H9 (cell line): ENCODE results near the gene PAPOLA. TPM values are rescaled to one million over a fixed set of nuclear protein-coding genes. Genes with fewer than 3 reads are reported as not detected.

Experiments used
- DNase-seq: peaks from one replicate; pipeline ENCODE4 v3.0.0-alpha.2; 2017
- H2AFZ ChIP-seq: one replicate; pipeline ENCODE4 v1.6.1; 2013; ENCODE audit warnings: mild to moderate bottlenecking, low read length, control low read depth, moderate library complexity
- H2AK5ac ChIP-seq: 2 replicates; pipeline ENCODE4 v1.6.1; 2013; ENCODE audit warnings: low read length, control low read depth, mixed read lengths; ENCODE audit not compliant: insufficient read length
- H2BK120ac ChIP-seq: one replicate; pipeline ENCODE4 v1.6.1; 2013; ENCODE audit warnings: low read depth, mild to moderate bottlenecking, low read length, control low read depth, inconsistent platforms; ENCODE audit not compliant: poor library complexity, severe bottlenecking
- H2BK12ac ChIP-seq: 2 replicates; pipeline ENCODE4 v1.6.1; 2013; ENCODE audit warnings: low read length, control low read depth, mixed read lengths, low read depth; ENCODE audit not compliant: insufficient read length
- H2BK15ac ChIP-seq: 2 replicates; pipeline ENCODE4 v1.6.1; 2013; ENCODE audit warnings: low read depth, low read length, control low read depth
- H2BK20ac ChIP-seq: one replicate; pipeline ENCODE4 v1.6.1; 2013; ENCODE audit warnings: low read depth, mild to moderate bottlenecking, low read length, control low read depth, inconsistent platforms; ENCODE audit not compliant: poor library complexity, severe bottlenecking
- H2BK5ac ChIP-seq: 2 replicates; pipeline ENCODE4 v1.6.1; 2013; ENCODE audit warnings: low read length, control low read depth, mixed read lengths; ENCODE audit not compliant: insufficient read length
- H3K14ac ChIP-seq: 2 replicates; pipeline ENCODE4 v1.6.1; 2013; ENCODE audit warnings: low read length, control low read depth; ENCODE audit not compliant: insufficient read depth
- H3K18ac ChIP-seq: 2 replicates; pipeline ENCODE4 v1.6.1; 2013; ENCODE audit warnings: low read depth, mild to moderate bottlenecking, mixed read lengths, low read length, control low read depth; ENCODE audit not compliant: insufficient read length
- H3K23ac ChIP-seq: 2 replicates; pipeline ENCODE4 v1.6.1; 2013; ENCODE audit warnings: low read length, control low read depth, mixed read lengths, low read depth; ENCODE audit not compliant: insufficient read length
- H3K23me2 ChIP-seq: 2 replicates; pipeline ENCODE4 v1.6.1; 2013; ENCODE audit warnings: low read depth, mild to moderate bottlenecking, mixed read lengths, low read length, control low read depth; ENCODE audit not compliant: insufficient read length, poor library complexity, severe bottlenecking
- H3K27ac ChIP-seq: 2 replicates; pipeline ENCODE4 v1.5.1; 2013; ENCODE audit warnings: low read length, control low read depth, mixed read lengths, low read depth; ENCODE audit not compliant: insufficient read length
- H3K27me3 ChIP-seq: 2 replicates; pipeline ENCODE4 v1.6.1; 2013; ENCODE audit warnings: low read length, control low read depth, inconsistent platforms; ENCODE audit not compliant: insufficient read depth
- H3K4ac ChIP-seq: 2 replicates; pipeline ENCODE4 v1.6.1; 2013; ENCODE audit warnings: low read depth, mild to moderate bottlenecking, control low read depth, inconsistent platforms, low read length, moderate library complexity
- H3K4me1 ChIP-seq: 2 replicates; pipeline ENCODE4 v1.6.1; 2013; ENCODE audit warnings: low read length, control low read depth, inconsistent platforms; ENCODE audit not compliant: insufficient read depth
- H3K4me2 ChIP-seq: 2 replicates; pipeline ENCODE4 v1.6.1; 2013; ENCODE audit warnings: low read length, control low read depth, mixed read lengths; ENCODE audit not compliant: insufficient read length, insufficient read depth
- H3K56ac ChIP-seq: 2 replicates; pipeline ENCODE4 v1.6.1; 2013; ENCODE audit warnings: low read depth, mild to moderate bottlenecking, mixed read lengths, low read length, control low read depth; ENCODE audit not compliant: insufficient read length
- H3K79me1 ChIP-seq: 2 replicates; pipeline ENCODE4 v1.6.1; 2013; ENCODE audit warnings: low read depth, mild to moderate bottlenecking, moderate library complexity, low read length, control low read depth, inconsistent platforms; ENCODE audit not compliant: insufficient read depth, poor library complexity, severe bottlenecking
- H3K79me2 ChIP-seq: 2 replicates; pipeline ENCODE4 v1.6.1; 2013; ENCODE audit warnings: low read length, control low read depth, inconsistent platforms; ENCODE audit not compliant: insufficient read depth
- H3K9ac ChIP-seq: 2 replicates; pipeline ENCODE4 v1.6.1; 2013; ENCODE audit warnings: low read length, control low read depth, mixed read lengths; ENCODE audit not compliant: insufficient read length; ENCODE audit errors: extremely low read depth
- H3K9me3 ChIP-seq: one replicate; pipeline ENCODE4 v1.6.1; 2013; ENCODE audit warnings: low read depth, low read length, inconsistent platforms; ENCODE audit not compliant: control insufficient read depth
- H3T11ph ChIP-seq: one replicate; pipeline ENCODE4 v1.6.1; 2013; ENCODE audit warnings: mild to moderate bottlenecking, low read length, control low read depth, inconsistent platforms
- H4K20me1 ChIP-seq: one replicate; pipeline ENCODE4 v1.6.1; 2013; ENCODE audit not compliant: control insufficient read depth, insufficient read length, insufficient read depth
- H4K5ac ChIP-seq: 2 replicates; pipeline ENCODE4 v1.6.1; 2013; ENCODE audit warnings: low read depth, mild to moderate bottlenecking, mixed read lengths, low read length, control low read depth; ENCODE audit not compliant: insufficient read length
- H4K8ac ChIP-seq: replicated peaks from 2 replicates; pipeline ENCODE4 v1.6.1; 2013; ENCODE audit warnings: low read length, control low read depth, mixed read lengths, low read depth; ENCODE audit not compliant: insufficient read length
- H4K91ac ChIP-seq: 2 replicates; pipeline ENCODE4 v1.6.1; 2013; ENCODE audit warnings: low read depth, mild to moderate bottlenecking, moderate library complexity, mixed read lengths, low read length, control low read depth; ENCODE audit not compliant: insufficient read length
- H3K27ac Mint-ChIP-seq, 3 experiments: 2 replicates in 2 of 3; 3 replicates in 1 of 3; pipeline ENCODE4 v1.8.0; 2020 to 2021; ENCODE audit warnings: mixed read lengths in 3 of 3, mild to moderate bottlenecking in 1 of 3, moderate library complexity in 1 of 3
- H3K27me3 Mint-ChIP-seq: 2 replicates; pipeline ENCODE4 v1.8.0; 2021; ENCODE audit warnings: low read depth, mild to moderate bottlenecking, moderate library complexity, mixed read lengths
- H3K36me3 Mint-ChIP-seq, 3 experiments: 2 replicates in 2 of 3; 3 replicates in 1 of 3; pipeline ENCODE4 v1.8.0; 2020 to 2021; ENCODE audit warnings: low read depth in 3 of 3, mixed read lengths in 3 of 3; ENCODE audit not compliant: insufficient read depth in 1 of 3
- H3K4me1 Mint-ChIP-seq, 2 experiments: 2 replicates each; pipeline ENCODE4 v1.8.0; 2020; ENCODE audit warnings: mixed read lengths in 2 of 2
- H3K4me3 Mint-ChIP-seq, 2 experiments: 2 replicates in 1 of 2; 3 replicates in 1 of 2; pipeline ENCODE4 v1.8.0; 2020 to 2021; ENCODE audit warnings: mild to moderate bottlenecking in 2 of 2, mixed read lengths in 2 of 2, moderate library complexity in 1 of 2
- H3K9me3 Mint-ChIP-seq, 2 experiments: 2 replicates in 1 of 2; 3 replicates in 1 of 2; pipeline ENCODE4 v1.8.0; 2020; ENCODE audit warnings: mild to moderate bottlenecking in 2 of 2, mixed read lengths in 2 of 2, moderate library complexity in 1 of 2
- CTCF ChIP-seq: fragments of 200-600 bp; sonication (generic); conservative IDR thresholded peaks from 3 replicates; pipeline ENCODE4 v1.8.0; 2021; ENCODE audit warnings: antibody characterized with exemption, mild to moderate bottlenecking
- WGBS: extraction: QIAGEN DNeasy Blood & Tissue Kit; methylation state at CpG from one replicate; pipeline ENCODE4 v1.1.7; 2013; ENCODE audit warnings: missing lambda C conversion rate, low lambda C conversion rate, mixed read lengths; ENCODE audit not compliant: insufficient read length; ENCODE audit errors: extremely low coverage; 5-methylcytosine and 5-hydroxymethylcytosine counted together
- total RNA-seq: library from RNA; stranded (reverse); gene quantifications from 2 replicates; pipeline ENCODE4 v1.2.1, GENCODE V29; 2021

Gene PAPOLA
- total RNA-seq, 1 experiment from 2014 or later: 188 TPM

GRCh38 chr14:96571311-96571710 is 69.1 kb downstream of the PAPOLA start:
- H3K9ac ChIP-seq: no peak overlapping the region
- H3K27me3 Mint-ChIP-seq: no peaks in the 10 kb centered on the region
- no peaks in the 10 kb centered on the region for H3K79me2 ChIP-seq
- H3K23ac ChIP-seq: no peak overlapping the region
- no peaks in the 10 kb centered on the region for H3K9me3 ChIP-seq
- no peak overlapping the region for H2AK5ac ChIP-seq
- WGBS: no CpG with 5 or more reads among the region's 4 CpGs
- H3K36me3 Mint-ChIP-seq: peaks cover 2 to 11% (median 9%) of the 10 kb centered on the region in 3 experiments; a peak in 6 of 7 replicates
- no peaks in the 10 kb centered on the region for H3K79me1 ChIP-seq
- H4K8ac ChIP-seq: no peak overlapping the region
- H3K4me1 ChIP-seq: peaks cover 6% of the 10 kb centered on the region; the same call in 1 of the 2 replicates
- TF ChIP-seq CTCF: no peak
- H2BK5ac ChIP-seq: no peak overlapping the region
- H2BK20ac ChIP-seq: no peak overlapping the region
- no peak overlapping the region for H3K27ac ChIP-seq
- no peak overlapping the region for H3K14ac ChIP-seq
- H3K27ac Mint-ChIP-seq: peak overlapping the region in 1 of 3 experiments; percentile 29; a peak in 1 of 7 replicates
- no peak overlapping the region for H3K4me2 ChIP-seq
- H4K5ac ChIP-seq: no peak overlapping the region
- H3K56ac ChIP-seq: no peak overlapping the region
- no peak overlapping the region for H2AFZ ChIP-seq
- no peak overlapping the region for H2BK12ac ChIP-seq
- H2BK120ac ChIP-seq: no peak overlapping the region
- H4K91ac ChIP-seq: no peak overlapping the region
- H4K20me1 ChIP-seq: no peaks in the 10 kb centered on the region
- peaks cover 28 to 45% of the 10 kb centered on the region in 2 experiments for H3K4me1 Mint-ChIP-seq
- no peaks in the 10 kb centered on the region for H3K27me3 ChIP-seq
- H2BK15ac ChIP-seq: no peak overlapping the region
- no peak overlapping the region for H3K18ac ChIP-seq
- no peak for DNase-seq
- no peaks in the 10 kb centered on the region for H3K9me3 Mint-ChIP-seq
- no peaks in the 10 kb centered on the region for H3K23me2 ChIP-seq
- no peak overlapping the region for H3K4ac ChIP-seq
- no peak overlapping the region for H3T11ph ChIP-seq
- H3K4me3 Mint-ChIP-seq: no peak overlapping the region
